ENCODE results near the gene CCNB1.
A peak's percentile ranks its signal among the peaks of the same experiment; 100 is the strongest.
"Not testable (repeated sequence)": the region's sequence is repeated elsewhere in the genome, so short reads cannot be mapped to it uniquely, and the experiment has no call there.

Gene CCNB1

DNA sequence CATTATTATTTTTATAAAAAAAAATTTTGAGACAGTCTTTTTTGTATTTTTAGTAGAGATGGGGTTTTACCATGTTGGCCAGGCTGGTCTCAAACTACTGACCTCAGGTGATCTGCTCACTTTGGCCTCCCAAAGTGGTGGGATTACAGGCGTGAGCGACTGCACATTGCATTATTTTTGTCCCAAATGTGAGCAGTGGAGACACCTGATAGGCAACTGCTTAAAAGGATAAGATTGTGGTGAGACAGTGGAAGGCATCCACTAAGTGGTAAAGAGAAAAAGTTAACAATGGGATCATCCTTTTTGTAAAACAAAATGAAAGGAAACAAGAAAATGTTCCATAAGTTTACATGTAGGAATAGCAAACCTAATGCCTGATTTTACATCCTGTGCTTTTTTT, 20.4 kb downstream of the CCNB1 start:
- DNase-seq: no peak

DNA sequence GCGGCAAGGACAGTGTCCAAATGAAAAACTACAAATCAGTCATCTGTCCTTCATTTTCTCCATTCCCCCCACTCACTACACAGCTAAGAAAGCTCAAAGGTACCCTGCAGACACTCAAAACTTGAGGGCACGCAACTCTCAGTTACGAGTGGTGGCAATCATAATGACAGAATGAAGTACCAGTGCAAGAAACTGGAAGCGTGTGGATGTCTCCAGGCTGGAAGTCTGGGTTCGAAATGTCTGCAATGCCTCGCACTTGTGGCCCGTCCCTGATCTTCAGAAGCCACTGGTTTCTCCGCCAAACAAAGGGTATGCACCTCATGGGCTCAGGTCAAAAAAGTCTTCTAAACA, 21.8 kb downstream of the CCNB1 start:
- DNase-seq: no peak

GRCh38 chr5:69189162-69190086, 22.5 kb downstream of the CCNB1 start, which contains the start of gene CENPH:
Gene CENPH, plus strand, starts transcription at chr5:69189583. Its CDS starts 52 bp downstream, at chr5:69189635.
- DNase-seq: peak; percentile 90

- no peak for DNase-seq
Measured at GRCh38 chr5:69202497-69202896, 35.5 kb downstream of the CCNB1 start.

DNA sequence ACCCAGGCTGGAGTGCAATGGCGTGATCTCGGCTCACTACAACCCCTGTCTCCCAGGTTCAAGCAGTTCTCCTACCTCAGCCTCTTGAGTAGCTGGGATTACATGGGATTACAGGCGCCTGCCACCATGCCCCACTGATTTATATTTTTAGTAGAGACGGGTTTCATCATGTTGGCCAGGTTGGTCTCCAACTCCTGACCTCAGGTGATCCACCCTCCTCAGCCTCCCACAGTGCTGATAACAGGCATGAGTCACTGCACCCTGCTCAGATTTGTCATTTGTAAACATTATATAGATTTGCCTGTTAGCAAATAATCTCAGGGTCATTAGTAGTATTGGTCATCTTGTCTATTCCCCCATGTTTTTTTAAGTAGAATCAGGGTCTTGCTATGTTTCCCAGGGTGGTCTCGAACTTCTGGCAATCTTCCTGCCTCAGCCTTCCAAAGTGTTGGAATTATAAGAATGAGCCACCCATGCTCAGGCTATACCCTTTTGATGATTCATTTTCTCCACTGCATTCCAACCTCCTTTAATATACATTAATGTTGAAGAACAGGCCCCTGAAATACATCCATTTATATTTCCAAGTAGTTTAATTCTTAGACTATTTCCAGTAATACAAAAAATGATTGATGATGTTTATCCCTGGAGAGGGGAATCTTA, 39.7 kb downstream of the CCNB1 start:
- no peak for DNase-seq

GRCh38 chr5:69209602-69210001, 42.7 kb downstream of the CCNB1 start:
- no peak for DNase-seq

DNA sequence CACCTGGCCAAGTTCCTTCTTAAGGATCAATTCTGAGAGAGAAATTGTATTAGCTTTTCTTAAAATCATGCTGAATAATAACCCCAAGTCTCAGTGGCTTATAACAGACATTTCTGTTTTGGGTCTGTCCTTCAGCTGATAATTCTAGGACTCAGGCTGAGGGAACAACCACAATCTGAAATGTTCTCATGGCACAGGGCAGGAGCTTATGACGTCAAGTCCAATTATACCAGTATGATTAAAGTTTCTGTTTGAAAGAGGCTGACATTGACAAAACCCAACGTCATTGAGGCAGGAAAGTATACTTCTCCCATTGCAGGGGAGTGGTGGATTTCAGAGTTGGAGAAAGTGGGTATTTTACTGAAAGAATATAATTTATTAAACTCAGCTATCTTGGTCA, 44.2 kb downstream of the CCNB1 start:
- DNase-seq: no peak

DNA sequence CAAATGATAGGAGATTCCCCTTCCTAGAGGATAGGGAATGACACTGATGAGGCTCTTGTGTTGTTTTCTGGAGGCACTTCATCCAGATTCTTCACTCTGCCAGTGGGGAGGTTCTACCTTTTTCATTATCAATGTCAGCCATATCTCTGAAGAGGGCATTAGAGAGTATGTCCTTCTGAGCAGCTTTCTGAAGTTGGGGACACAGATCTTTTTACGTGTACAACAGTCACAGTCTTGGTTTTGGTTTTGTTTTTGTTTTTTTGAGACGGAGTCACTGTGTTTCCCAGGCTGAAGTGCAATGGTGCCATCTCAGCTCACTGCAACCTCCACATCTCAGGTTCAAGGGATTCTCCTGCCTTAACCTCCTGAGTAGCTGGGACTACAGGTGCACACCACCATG, 45.1 kb downstream of the CCNB1 start:
- DNase-seq: no peak

GRCh38 chr5:69213513-69214215, 46.7 kb downstream of the CCNB1 start:
- no peak for DNase-seq

GRCh38 chr5:69217151-69217511, 50.2 kb downstream of the CCNB1 start:
- DNase-seq: no peak

- peak; percentile 93 for DNase-seq
Measured at GRCh38 chr5:69217548-69218526, 50.9 kb downstream of the CCNB1 start.

- no peak for DNase-seq
Measured at GRCh38 chr5:69219939-69220338, 53.0 kb downstream of the CCNB1 start.

GRCh38 chr5:69220371-69220770, 53.4 kb downstream of the CCNB1 start:
- not testable (repeated sequence) for DNase-seq

- DNase-seq: not testable (repeated sequence)
Measured at GRCh38 chr5:69220833-69221232, 53.9 kb downstream of the CCNB1 start.

- DNase-seq: no peak
Measured at GRCh38 chr5:69224520-69224919, 57.6 kb downstream of the CCNB1 start.

GRCh38 chr5:69225860-69226259, 58.9 kb downstream of the CCNB1 start:
- DNase-seq: no peak

Measured in CD4-positive, alpha-beta T cell treated with Interferon gamma for 1 hour (primary cell).